Eye (tissue), 1 donor: ENCODE measurements around the gene ARHGAP6.
"Not testable (repeated sequence)": the region's sequence is repeated elsewhere in the genome, so short reads cannot be mapped to it uniquely, and the experiment has no call there.

Experiments
- DNase-seq: peaks from one replicate; pipeline ENCODE4 v3.0.0-alpha.2; 2015

Gene ARHGAP6

DNA sequence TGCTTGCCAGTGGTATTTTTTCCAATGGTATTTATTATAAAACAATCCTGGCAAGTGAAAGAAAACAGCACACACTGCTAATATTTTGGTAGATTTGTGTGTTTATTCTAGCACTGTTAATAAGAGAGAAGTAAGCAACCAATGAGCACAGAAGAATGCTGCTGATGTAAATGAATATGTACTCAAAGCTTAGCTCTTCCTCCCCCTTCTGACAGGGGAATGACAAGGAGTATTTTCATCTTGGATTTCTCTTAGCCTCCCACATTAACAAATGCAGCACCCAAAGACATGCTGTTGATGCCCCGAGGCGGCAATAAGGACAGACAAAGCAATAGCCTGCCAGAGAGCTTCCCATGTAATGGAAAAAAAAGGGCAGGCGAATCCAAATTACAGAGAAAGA lies 18.6 kb downstream of the ARHGAP6 start:
- no peak for DNase-seq

GRCh38 chrX:11641349-11642065 lies 24.2 kb downstream of the ARHGAP6 start:
- no peak for DNase-seq

DNA sequence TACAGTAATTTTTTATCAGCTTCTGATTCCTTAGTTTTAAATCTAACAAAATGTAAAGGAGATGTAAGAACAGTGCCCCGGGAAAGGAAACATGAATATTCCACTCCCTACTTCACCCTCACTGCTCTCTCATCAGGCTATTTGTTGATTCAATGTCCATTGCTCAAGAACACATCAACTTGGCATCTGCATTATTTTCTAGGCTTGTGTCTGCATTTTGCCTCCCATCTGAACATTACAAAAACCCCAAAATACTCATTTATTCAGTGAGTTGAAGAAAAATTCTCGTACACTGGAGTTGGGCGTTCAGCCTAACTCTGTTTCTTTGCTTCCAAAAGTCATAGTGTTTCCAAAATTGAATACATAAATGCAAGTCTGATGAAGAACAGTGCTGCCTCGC lies 25.6 kb downstream of the ARHGAP6 start:
- DNase-seq = no peak

- no peak for DNase-seq
Observed at GRCh38 chrX:11632732-11633131, 33.0 kb downstream of the ARHGAP6 start.

GRCh38 chrX:11629593-11630211 lies 36.0 kb downstream of the ARHGAP6 start:
- no peak for DNase-seq

GRCh38 chrX:11628399-11628798 lies 37.3 kb downstream of the ARHGAP6 start:
- DNase-seq = no peak

- DNase-seq = no peak
Observed at GRCh38 chrX:11626351-11626750, 39.4 kb downstream of the ARHGAP6 start.

DNA sequence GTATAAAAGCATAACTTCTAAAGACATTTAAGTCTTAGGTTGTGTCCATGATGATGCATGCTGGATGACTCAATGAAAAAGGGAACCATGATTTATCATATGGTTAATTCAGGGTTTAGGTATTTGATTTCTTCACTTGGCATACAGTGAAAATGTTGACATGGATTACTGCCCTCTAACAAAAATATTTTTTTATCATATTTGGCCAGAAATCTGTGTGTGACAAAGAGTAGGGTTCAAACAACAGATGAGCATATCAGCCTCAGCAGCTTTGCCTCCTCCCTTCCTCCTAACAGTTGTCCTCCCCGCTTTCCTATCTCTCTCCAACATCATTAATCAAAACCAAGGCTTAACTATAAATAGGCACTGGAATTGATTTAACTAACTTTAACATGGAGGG lies 46.3 kb downstream of the ARHGAP6 start:
- DNase-seq = no peak

DNA sequence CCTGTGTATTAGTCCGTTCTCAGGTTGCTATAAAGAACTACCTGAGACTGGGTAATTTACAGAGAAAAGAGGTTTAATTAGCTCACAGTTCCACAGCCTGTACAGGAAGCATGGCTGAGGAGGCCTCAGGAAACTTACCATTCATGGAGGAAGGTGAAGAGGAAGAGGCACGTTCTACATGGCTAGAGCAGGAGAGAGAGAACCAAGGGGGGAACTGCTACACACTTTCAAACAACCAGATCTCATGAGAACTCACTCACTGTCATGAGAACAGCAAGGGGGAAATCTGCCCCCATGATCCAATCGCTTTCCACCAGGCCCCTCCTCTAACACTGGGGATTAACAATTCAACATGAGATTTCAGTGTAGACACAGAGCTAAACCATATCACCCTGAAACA lies 51.5 kb downstream of the ARHGAP6 start:
- DNase-seq = not testable (repeated sequence)

GRCh38 chrX:11611965-11612364 lies 53.8 kb downstream of the ARHGAP6 start:
- DNase-seq = no peak

DNA sequence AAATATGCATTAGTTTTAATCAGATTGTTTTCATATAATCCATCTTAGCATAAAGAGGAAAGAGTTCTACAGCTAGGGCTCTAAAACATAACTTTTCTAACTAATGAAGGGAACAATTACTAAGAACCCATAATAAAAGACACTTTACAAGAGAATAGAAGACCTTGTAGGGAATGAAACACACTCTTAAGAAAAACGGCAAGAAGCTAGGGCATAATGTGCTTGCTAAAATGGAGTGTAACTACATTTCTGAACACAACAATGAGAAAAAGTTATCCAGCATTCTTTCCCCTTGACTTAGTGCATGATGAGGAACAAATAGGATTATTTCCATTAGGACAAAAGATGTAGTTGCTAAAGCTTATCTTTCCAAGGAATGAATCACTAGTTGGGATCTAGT lies 54.6 kb downstream of the ARHGAP6 start:
- DNase-seq = no peak

- DNase-seq = no peak
Observed at GRCh38 chrX:11609109-11609508, 56.6 kb downstream of the ARHGAP6 start.

DNA sequence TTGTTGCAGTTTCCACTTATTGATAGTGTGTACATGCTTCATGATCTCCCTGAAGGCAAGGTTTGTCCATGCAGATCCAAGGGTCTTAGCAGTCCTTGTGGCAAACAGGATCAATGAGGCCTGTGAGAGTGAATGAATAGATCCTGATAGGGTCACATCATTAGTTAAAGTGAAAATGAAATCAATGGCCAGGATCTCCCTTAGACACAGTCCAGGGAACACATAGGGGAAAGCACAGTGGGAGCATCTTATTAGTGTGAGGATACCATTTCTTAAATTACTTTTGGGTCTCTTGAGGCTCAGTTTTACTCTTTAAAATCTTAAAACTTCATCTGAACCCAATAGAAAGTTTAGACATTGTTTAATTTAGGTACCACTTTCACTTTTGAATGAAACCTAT lies 59.3 kb downstream of the ARHGAP6 start:
- no peak for DNase-seq

GRCh38 chrX:11600578-11600977 lies 65.1 kb downstream of the ARHGAP6 start:
- DNase-seq = no peak

DNA sequence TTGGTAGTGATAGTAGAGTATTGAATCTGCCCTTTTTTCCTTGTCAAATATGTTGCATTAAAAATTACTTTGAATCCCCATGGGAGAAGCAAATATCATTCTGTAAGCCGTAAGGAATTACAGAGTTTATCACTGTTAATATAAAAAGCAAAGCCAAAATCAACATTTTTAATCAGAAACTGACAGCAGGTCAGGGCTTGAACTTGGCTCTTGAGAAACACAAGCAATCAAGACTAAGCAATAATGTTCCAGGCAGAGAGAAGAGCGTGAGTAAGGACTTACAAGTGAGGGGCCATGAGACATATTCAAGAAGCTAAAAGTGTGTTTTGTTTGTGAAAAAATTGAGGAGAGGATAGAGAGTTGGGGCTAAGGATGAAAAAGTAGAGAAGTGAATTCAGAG lies 68.2 kb downstream of the ARHGAP6 start:
- no peak for DNase-seq

GRCh38 chrX:11591723-11592346 lies 73.9 kb downstream of the ARHGAP6 start:
- no peak for DNase-seq

GRCh38 chrX:11589641-11590040 lies 76.1 kb downstream of the ARHGAP6 start:
- DNase-seq = no peak

DNA sequence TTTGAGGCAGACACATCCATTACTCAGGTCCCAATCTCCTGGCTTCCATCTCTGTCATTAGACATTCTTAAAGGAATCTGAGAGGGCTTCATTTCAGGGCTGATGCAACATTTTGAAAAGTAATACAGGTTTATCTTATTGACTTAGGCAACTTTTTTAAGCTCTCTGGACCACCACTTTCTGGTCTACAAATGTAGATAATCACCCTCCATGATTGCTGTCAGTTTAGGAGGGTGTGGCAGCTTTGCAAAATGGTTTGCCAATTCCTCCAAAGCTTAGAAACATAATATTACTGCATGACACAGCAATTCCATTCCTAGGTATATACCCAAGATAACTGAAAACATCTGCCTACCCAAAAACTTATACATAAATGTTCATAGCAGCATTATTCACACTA lies 77.6 kb downstream of the ARHGAP6 start:
- no peak for DNase-seq

GRCh38 chrX:11585174-11585573 lies 80.5 kb downstream of the ARHGAP6 start:
- DNase-seq = no peak

GRCh38 chrX:11580789-11581188 lies 84.9 kb downstream of the ARHGAP6 start:
- no peak for DNase-seq

- DNase-seq = no peak
Observed at GRCh38 chrX:11579636-11580600, 85.8 kb downstream of the ARHGAP6 start.

DNA sequence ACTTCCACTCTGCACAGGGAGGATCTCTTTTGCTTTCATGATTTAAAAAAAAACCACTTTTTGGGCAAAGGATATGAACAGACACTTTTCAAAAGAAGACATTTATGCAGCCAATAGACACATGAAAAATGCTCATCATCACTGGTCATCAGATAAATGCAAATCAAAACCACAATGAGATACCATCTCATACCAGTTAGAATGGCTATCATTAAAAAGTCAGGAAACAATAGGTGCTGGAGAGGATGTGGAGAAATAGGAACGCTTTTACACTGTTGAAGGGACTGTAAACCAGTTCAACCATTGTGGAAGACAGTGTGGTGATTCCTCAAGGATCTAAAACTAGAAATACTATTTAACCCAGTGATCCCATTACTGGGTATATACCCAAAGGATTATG lies 87.4 kb downstream of the ARHGAP6 start:
- not testable (repeated sequence) for DNase-seq

GRCh38 chrX:11577603-11578002 lies 88.1 kb downstream of the ARHGAP6 start:
- DNase-seq = no peak
